ENCODE results near the gene NXPE1. TPM values are rescaled to one million over a fixed set of nuclear protein-coding genes. Genes with fewer than 3 reads are reported as not detected.

The NXPE1 gene
- polyA plus RNA-seq, 1 of the 3 experiments (the other 2 are of a cell fraction), result not detected

GRCh38 chr11:114587398-114587953 is 27.8 kb upstream of the NXPE1 start:
- no peaks in the 10 kb centered on the region for H3K9me3 ChIP-seq
- H2AFZ ChIP-seq (ENCODE audit: low read depth), result no peak overlapping the region
- CTCF ChIA-PET, result no interaction called here
- no peak overlapping the region for H3K27ac ChIP-seq (ENCODE audit: low read depth in 2 of 2, low read length in 1 of 2)
- H3K27me3 ChIP-seq (ENCODE audit: insufficient read depth), result no peaks in the 10 kb centered on the region
- POLR2A ChIA-PET, result no interaction called here
- H3K4me2 ChIP-seq, result no peak overlapping the region
- no peak overlapping the region for H3K9ac ChIP-seq
- WGBS (ENCODE audit: low lambda C conversion rate), result 18% methylated on average over 3 of the region's 3 CpGs
- TF ChIP-seq ZBTB33 (IDR thresholded peaks at IDR 0.05; ENCODE audit: borderline replicate concordance, low read depth) (no peak), CHD2 (IDR thresholded peaks at IDR 0.05; ENCODE audit: low read length, partially characterized antibody) (no peak), RAD21 (IDR thresholded peaks at IDR 0.05; ENCODE audit: low read length) (no peak), RCOR1 (IDR thresholded peaks at IDR 0.05; ENCODE audit: low read length) (no peak), CTCF (IDR thresholded peaks at IDR 0.05) (no peak), SIN3A (IDR thresholded peaks at IDR 0.05; ENCODE audit: borderline replicate concordance, low read depth, low read length) (no peak), EP300 (IDR thresholded peaks at IDR 0.05; ENCODE audit: borderline replicate concordance in 1 of 2, low read depth in 1 of 2, low read length in 1 of 2) (no peak), YY1 (IDR thresholded peaks at IDR 0.05; ENCODE audit: low read depth) (no peak), FOSL2 (IDR thresholded peaks at IDR 0.05; ENCODE audit: borderline replicate concordance, low read depth) (no peak), RXRA (IDR thresholded peaks at IDR 0.05; ENCODE audit: borderline replicate concordance, low read depth) (no peak), SMC3 (IDR thresholded peaks at IDR 0.05; ENCODE audit: low read depth, low read length) (no peak), JUND (IDR thresholded peaks at IDR 0.05) (no peak), FOXM1 (IDR thresholded peaks at IDR 0.05; ENCODE audit: low read depth) (no peak), TAF1 (IDR thresholded peaks at IDR 0.05; ENCODE audit: borderline replicate concordance, low read depth, low read length) (no peak), GABPA (IDR thresholded peaks at IDR 0.05; ENCODE audit: low read depth) (no peak), MXI1 (IDR thresholded peaks at IDR 0.05; ENCODE audit: low read depth, low read length) (no peak), EZH2phosphoT487 (IDR thresholded peaks at IDR 0.05; ENCODE audit: borderline replicate concordance, low read depth) (no peak), TCF12 (IDR thresholded peaks at IDR 0.05) (no peak), ELF1 (IDR thresholded peaks at IDR 0.05) (no peak)
- H3K9me2 ChIP-seq, result no peaks in the 10 kb centered on the region
- H3K4me3 ChIP-seq (ENCODE audit: low read depth in 2 of 2, low read length in 1 of 2), result no peak overlapping the region; a peak in 1 of 4 replicates
- H3K4me1 ChIP-seq (ENCODE audit: control insufficient read depth in 1 of 2, insufficient read depth in 2 of 2, low read depth in 1 of 2, low read length in 1 of 2), result no peaks in the 10 kb centered on the region
- no peaks in the 10 kb centered on the region for H3F3A ChIP-seq (replicated peaks; ENCODE audit: insufficient read depth)
- H3K36me3 ChIP-seq (replicated peaks in 1 of 2; ENCODE audit: control insufficient read depth in 1 of 2, insufficient read depth in 2 of 2, low read length in 1 of 2), result no peaks in the 10 kb centered on the region
- no peak for DNase-seq
- no peaks in the 10 kb centered on the region for H4K20me1 ChIP-seq (ENCODE audit: insufficient read depth)
- no peaks in the 10 kb centered on the region for H3K79me2 ChIP-seq (ENCODE audit: insufficient read depth)
